Panc1 (cell line): Measurements from ENCODE around the gene MDM1. TPM values are rescaled to one million over a fixed set of nuclear protein-coding genes. Genes with fewer than 3 reads are reported as not detected.

Experiments used
- ATAC-seq: fragments of 200-7000 bp; cut with Tn5 transposase; 2 replicates; pipeline ENCODE4 v1.9.1; 2020; ENCODE audit warnings: mild to moderate bottlenecking, moderate library complexity
- BruUV-seq: library from RNA; stranded (reverse); fragments of 400-500 nt; replicated peaks from 2 replicates; lab custom pipeline; 2021; lab: Mats Ljungman, UMichigan
- CTCF ChIA-PET: fragments of 300-600 bp; sonication (Branson Sonifier 250); formaldehyde crosslinking; loops from one replicate; lab custom pipeline; 2022; ENCODE audit warnings: antibody characterized with exemption; lab: Charles Lee
- POLR2A ChIA-PET: fragments of 300-600 bp; sonication (Branson Sonifier 250); formaldehyde crosslinking; loops from one replicate; lab custom pipeline; 2022; ENCODE audit warnings: antibody characterized with exemption; lab: Charles Lee
- DNase-seq: peaks from one replicate; pipeline ENCODE4 v3.0.0-alpha.2; 2010; ENCODE audit warnings: low read depth, low spot score
- H3K27ac ChIP-seq: 2 replicates; pipeline ENCODE4 v1.5.1; 2011; ENCODE audit warnings: mild to moderate bottlenecking, low read length, inconsistent platforms
- H3K27me3 ChIP-seq: fragments of 200-500 bp; sonication (Bioruptor generic); 2 replicates; pipeline ENCODE4 v1.6.0; 2014; ENCODE audit warnings: low read length, inconsistent platforms; ENCODE audit not compliant: control insufficient read depth, insufficient read depth
- H3K36me3 ChIP-seq: fragments of 200-500 bp; sonication (Bioruptor generic); 2 replicates; pipeline ENCODE4 v1.5.1; 2014; ENCODE audit warnings: inconsistent platforms, mild to moderate bottlenecking, low read length, moderate library complexity; ENCODE audit not compliant: control insufficient read depth, insufficient read depth
- H3K4me1 ChIP-seq: 2 replicates; pipeline ENCODE4 v1.5.1; 2011; ENCODE audit warnings: inconsistent platforms, mild to moderate bottlenecking, low read length, moderate library complexity; ENCODE audit not compliant: control insufficient read depth, insufficient read depth
- H3K4me3 ChIP-seq, 2 experiments: 2 replicates each; pipeline ENCODE4 v1.5.1; 2011 to 2012; ENCODE audit warnings: low read depth in 2 of 2, low read length in 2 of 2, mild to moderate bottlenecking in 2 of 2, inconsistent platforms in 1 of 2, moderate library complexity in 1 of 2
- H3K9me3 ChIP-seq: fragments of 200-500 bp; sonication (Bioruptor generic); 2 replicates; pipeline ENCODE4 v1.5.1; 2014; ENCODE audit warnings: low read depth, mild to moderate bottlenecking, inconsistent platforms, low read length, moderate library complexity; ENCODE audit not compliant: control insufficient read depth, insufficient read depth
- CTCF ChIP-seq: fragments of 450-650 bp; IDR thresholded peaks from 2 replicates; pipeline ENCODE4 v1.5.1; 2017; ENCODE audit warnings: mild to moderate bottlenecking
- POLR2AphosphoS5 ChIP-seq: IDR thresholded peaks from 2 replicates; pipeline ENCODE4 v1.6.1; 2012; ENCODE audit warnings: mild to moderate bottlenecking, low read depth, low read length, moderate library complexity
- REST ChIP-seq, 2 experiments: IDR thresholded peaks; 2 replicates each; pipeline ENCODE4 v1.6.1; 2011 to 2012; ENCODE audit warnings: low read depth in 2 of 2, control low read depth in 1 of 2, low read length in 1 of 2, mild to moderate bottlenecking in 1 of 2, moderate library complexity in 1 of 2; ENCODE audit not compliant: insufficient read depth in 1 of 2
- SIN3A ChIP-seq: IDR thresholded peaks from 2 replicates; pipeline ENCODE4 v1.6.1; 2012; ENCODE audit warnings: low read depth, mild to moderate bottlenecking, low read length, moderate library complexity, borderline replicate concordance; ENCODE audit not compliant: insufficient read depth
- TCF7L2 ChIP-seq: IDR thresholded peaks from 2 replicates; pipeline ENCODE4 v1.6.1; 2011; ENCODE audit warnings: mild to moderate bottlenecking, low read depth, low read length, inconsistent platforms
- in situ Hi-C: cut with HindIII; loops from 2 replicates; pipeline ENCODE4 v1.10.0; 2016; ENCODE audit warnings: low sequenced_read_pairs, low pct_unique_long_range_greater_than_20kb
- intact Hi-C: fragments of 100-400 bp; cut with micrococcal nuclease; formaldehyde crosslinking; loops from one replicate; pipeline ENCODE4 v1.10.0; 2022; ENCODE audit not compliant: unreplicated experiment
- total RNA-seq: library from RNA; stranded (reverse); gene quantifications from one replicate; pipeline ENCODE4 v1.2.1, GENCODE V29; 2021; ENCODE audit not compliant: unreplicated experiment

The MDM1 gene
- total RNA-seq, 1 experiment from 2014 or later = 17.8 TPM

- POLR2A ChIA-PET = no interaction called here
- peak; percentile 48; the same call in 1 of the 2 replicates for ATAC-seq
- Histone ChIP-seq H3K36me3 (no peaks in the 10 kb centered on the region), H3K4me3 (no peak overlapping the region), H3K4me1 (no peaks in the 10 kb centered on the region), H3K27me3 (no peaks in the 10 kb centered on the region), H3K9me3 (no peaks in the 10 kb centered on the region), H3K27ac (no peak overlapping the region)
- in situ Hi-C loops (no loop called here), intact Hi-C loops (no loop called here)
- no TSS peak for BruUV-seq
- peak; percentile 43 for DNase-seq
- no peak for TF ChIP-seq REST (IDR thresholded peaks at IDR 0.05; ENCODE audit: insufficient read depth in 1 of 2, low read depth in 2 of 2, low read length in 1 of 2)
- no peak for TF ChIP-seq TCF7L2
- no peak for TF ChIP-seq POLR2AphosphoS5
- no peak for TF ChIP-seq SIN3A
- TF ChIP-seq CTCF = no peak
- CTCF ChIA-PET = no interaction called here
Observed at GRCh38 chr12:68259318-68259940, 72.7 kb downstream of the MDM1 start.

GRCh38 chr12:68253504-68253903, 78.7 kb downstream of the MDM1 start, which contains the start of gene IL22:
TSS of gene IL22 (minus strand) at chr12:68253604. CDS start at chr12:68253448, 156 bp downstream.
- TF ChIP-seq POLR2AphosphoS5 (no peak), REST (IDR thresholded peaks at IDR 0.05; ENCODE audit: insufficient read depth in 1 of 2, low read depth in 2 of 2, low read length in 1 of 2) (no peak), TCF7L2 (no peak), CTCF (no peak), SIN3A (no peak)
- ChIA-PET CTCF (no interaction called here), POLR2A (interaction anchor here (0.7 to 1.2 kb wide), 2 partner anchors 7 to 30 kb away, joined by 3 to 4 read pairs; no protein-coding TSS in a partner anchor)
- H3K27me3 ChIP-seq = no peaks in the 10 kb centered on the region; the same call in 1 of the 2 replicates
- no peaks in the 10 kb centered on the region for H3K9me3 ChIP-seq
- H3K36me3 ChIP-seq = no peaks in the 10 kb centered on the region
- ATAC-seq = no peak
- DNase-seq = no peak
- H3K27ac ChIP-seq = no peak within 1 kb of the TSS
- in situ Hi-C loops (no loop called here), intact Hi-C loops (no loop called here)
- BruUV-seq = no TSS peak
- H3K4me3 ChIP-seq = no peak within 1 kb of the TSS
- no peaks in the 10 kb centered on the region for H3K4me1 ChIP-seq
